Osteoblast (primary cell): ENCODE results near the gene UBE3D. TPM values are rescaled to one million over a fixed set of nuclear protein-coding genes. Genes with fewer than 3 reads are reported as not detected.

Experiments
- DNase-seq: peaks from one replicate; pipeline ENCODE4 v3.0.0; 2011; ENCODE audit warnings: low spot score, mixed read lengths; ENCODE audit not compliant: insufficient read length; ENCODE audit errors: missing footprints
- H2AFZ ChIP-seq: 2 replicates; pipeline ENCODE4 v1.6.0; 2011; ENCODE audit warnings: mild to moderate bottlenecking, low read length
- H3K27ac ChIP-seq: 2 replicates; pipeline ENCODE4 v1.5.1; 2011; ENCODE audit warnings: mild to moderate bottlenecking, low read depth, low read length, moderate library complexity
- H3K27me3 ChIP-seq: 2 replicates; pipeline ENCODE4 v1.6.0; 2012; ENCODE audit warnings: mild to moderate bottlenecking, control low read depth, inconsistent platforms, low read length, moderate library complexity; ENCODE audit not compliant: insufficient read depth
- H3K36me3 ChIP-seq: 2 replicates; pipeline ENCODE4 v1.5.1; 2011; ENCODE audit warnings: mild to moderate bottlenecking, low read length, control low read depth, moderate library complexity; ENCODE audit not compliant: insufficient read depth
- H3K4me1 ChIP-seq: 2 replicates; pipeline ENCODE4 v1.5.1; 2011; ENCODE audit warnings: mild to moderate bottlenecking, low read length, control low read depth, moderate library complexity; ENCODE audit not compliant: insufficient read depth
- H3K4me2 ChIP-seq: 2 replicates; pipeline ENCODE4 v1.6.0; 2011; ENCODE audit warnings: mild to moderate bottlenecking, low read length; ENCODE audit not compliant: insufficient read depth
- H3K4me3 ChIP-seq: fragments of 200-600 bp; sonication (generic); 3 replicates; pipeline ENCODE4 v1.5.1; 2012; ENCODE audit warnings: mild to moderate bottlenecking, low read length, inconsistent platforms; ENCODE audit not compliant: insufficient read depth
- H3K79me2 ChIP-seq: 2 replicates; pipeline ENCODE4 v1.6.0; 2012; ENCODE audit warnings: mild to moderate bottlenecking, low read length, control low read depth, inconsistent platforms; ENCODE audit not compliant: insufficient read depth
- H3K9me3 ChIP-seq: 2 replicates; pipeline ENCODE4 v1.5.1; 2011; ENCODE audit warnings: low read depth, low read length, control low read depth
- H4K20me1 ChIP-seq: 2 replicates; pipeline ENCODE4 v1.6.0; 2012; ENCODE audit warnings: mild to moderate bottlenecking, low read length, control low read depth; ENCODE audit not compliant: insufficient read depth
- CTCF ChIP-seq: IDR thresholded peaks from 2 replicates; pipeline ENCODE4 v1.5.1; 2011; ENCODE audit warnings: mild to moderate bottlenecking, low read depth, low read length, moderate library complexity; ENCODE audit errors: extremely low read depth
- total RNA-seq: library from RNA; depleted of rRNA; stranded (reverse); fragments of >200 nt; gene quantifications from 2 replicates; pipeline ENCODE4 v1.2.3, GENCODE V29; 2012

Gene UBE3D
- total RNA-seq, result 8.3 and 9.7 TPM in 2 replicates

GRCh38 chr6:83065511-83066192, at the start of gene UBE3D:
UBE3D (minus strand) TSS chr6:83065841; CDS start chr6:83065718, 123 bp downstream.
- Histone ChIP-seq H2AFZ (peak within 1 kb of the TSS; percentile 99), H3K4me2 (peak within 1 kb of the TSS; percentile 99), H3K27ac (peak within 1 kb of the TSS; percentile 41), H3K27me3 (no peaks in the 10 kb centered on the region), H4K20me1 (no peaks in the 10 kb centered on the region), H3K4me3 (peak within 1 kb of the TSS; percentile 93), H3K4me1 (peaks cover 11% of the 10 kb centered on the region), H3K36me3 (no peaks in the 10 kb centered on the region), H3K79me2 (peaks cover 31% of the 10 kb centered on the region), H3K9me3 (no peaks in the 10 kb centered on the region)
- peak; percentile 87 for TF ChIP-seq CTCF
- peak; percentile 97 for DNase-seq

GRCh38 chr6:83114164-83114563, 48.5 kb upstream of the UBE3D start:
- no peak for TF ChIP-seq CTCF
- Histone ChIP-seq H3K9me3 (no peaks in the 10 kb centered on the region), H3K27me3 (no peaks in the 10 kb centered on the region), H2AFZ (no peak overlapping the region), H3K4me1 (peaks cover 3% of the 10 kb centered on the region), H3K27ac (no peak overlapping the region), H3K4me3 (no peak overlapping the region), H3K4me2 (no peak overlapping the region), H4K20me1 (no peaks in the 10 kb centered on the region), H3K36me3 (peaks cover 14% of the 10 kb centered on the region), H3K79me2 (no peaks in the 10 kb centered on the region)
- DNase-seq, result no peak

- H3K9me3 ChIP-seq, result no peaks in the 10 kb centered on the region
- H3K27ac ChIP-seq, result no peak overlapping the region
- H3K79me2 ChIP-seq, result no peaks in the 10 kb centered on the region
- no peak for DNase-seq
- H4K20me1 ChIP-seq, result no peaks in the 10 kb centered on the region
- no peak overlapping the region for H3K4me3 ChIP-seq
- H2AFZ ChIP-seq, result no peak overlapping the region
- H3K27me3 ChIP-seq, result no peaks in the 10 kb centered on the region
- TF ChIP-seq CTCF, result no peak
- H3K4me1 ChIP-seq, result peaks cover 3% of the 10 kb centered on the region
- peaks cover 14% of the 10 kb centered on the region for H3K36me3 ChIP-seq
- no peak overlapping the region for H3K4me2 ChIP-seq
Measured at GRCh38 chr6:83113258-83113657, 47.6 kb upstream of the UBE3D start.

GRCh38 chr6:83108378-83108777, 42.7 kb upstream of the UBE3D start:
- DNase-seq, result no peak
- no peak overlapping the region for H2AFZ ChIP-seq

More at GRCh38 chr6:83108378-83108777, 42.7 kb upstream of the UBE3D start:
- Histone ChIP-seq H3K4me2 (no peak overlapping the region), H4K20me1 (no peaks in the 10 kb centered on the region), H3K36me3 (peaks cover 14% of the 10 kb centered on the region), H3K79me2 (no peaks in the 10 kb centered on the region), H3K27ac (no peak overlapping the region), H3K4me3 (no peak overlapping the region), H3K4me1 (no peaks in the 10 kb centered on the region), H3K9me3 (no peaks in the 10 kb centered on the region), H3K27me3 (no peaks in the 10 kb centered on the region)
- no peak for TF ChIP-seq CTCF
